BJ (cell line): Measurements from ENCODE around the gene SCFD2. TPM values are rescaled to one million over a fixed set of nuclear protein-coding genes. Genes with fewer than 3 reads are reported as not detected.
"Not testable (repeated sequence)": the region's sequence is repeated elsewhere in the genome, so short reads cannot be mapped to it uniquely, and the experiment has no call there.

Source experiments
- CTCF ChIA-PET: fragments of 350-600 bp; formaldehyde crosslinking; extraction: SDS; loops from one replicate; lab custom pipeline; 2021; ENCODE audit warnings: antibody characterized with exemption, inconsistent platforms; lab: Yijun Ruan, JAX
- POLR2A ChIA-PET: fragments of 300-600 bp; sonication (Branson Sonifier 250); formaldehyde crosslinking; extraction: SDS; loops from one replicate; lab custom pipeline; 2021; ENCODE audit warnings: antibody characterized with exemption; lab: Charles Lee
- DNase-seq: peaks from one replicate; pipeline ENCODE4 v3.0.0-alpha.2; 2011; ENCODE audit warnings: low read depth
- H3K27me3 ChIP-seq: 2 replicates; pipeline ENCODE4 v1.6.0; 2011; ENCODE audit warnings: low read length; ENCODE audit not compliant: control insufficient read depth, insufficient read depth
- H3K36me3 ChIP-seq: 2 replicates; pipeline ENCODE4 v1.5.1; 2011; ENCODE audit warnings: low read length; ENCODE audit not compliant: control insufficient read depth, insufficient read depth
- H3K4me3 ChIP-seq: 2 replicates; pipeline ENCODE4 v1.5.1; 2011; ENCODE audit warnings: low read depth, mild to moderate bottlenecking, control low read depth, low read length
- polyA plus RNA-seq: library from polyadenylated mRNA; depleted of rRNA; stranded (reverse); fragments of >200 nt; gene quantifications from 2 replicates; pipeline ENCODE4 v1.2.3, GENCODE V29; 2011
- TF ChIP-seq, protein P1 (sequence below): IDR thresholded peaks from 2 replicates; pipeline ENCODE4 v1.5.1; 2011; ENCODE audit warnings: low read depth, mild to moderate bottlenecking, control low read depth, inconsistent platforms, low read length, moderate library complexity; ENCODE audit not compliant: insufficient read depth

Gene SCFD2
- polyA plus RNA-seq, 1 experiment = 17.4 TPM

DNA sequence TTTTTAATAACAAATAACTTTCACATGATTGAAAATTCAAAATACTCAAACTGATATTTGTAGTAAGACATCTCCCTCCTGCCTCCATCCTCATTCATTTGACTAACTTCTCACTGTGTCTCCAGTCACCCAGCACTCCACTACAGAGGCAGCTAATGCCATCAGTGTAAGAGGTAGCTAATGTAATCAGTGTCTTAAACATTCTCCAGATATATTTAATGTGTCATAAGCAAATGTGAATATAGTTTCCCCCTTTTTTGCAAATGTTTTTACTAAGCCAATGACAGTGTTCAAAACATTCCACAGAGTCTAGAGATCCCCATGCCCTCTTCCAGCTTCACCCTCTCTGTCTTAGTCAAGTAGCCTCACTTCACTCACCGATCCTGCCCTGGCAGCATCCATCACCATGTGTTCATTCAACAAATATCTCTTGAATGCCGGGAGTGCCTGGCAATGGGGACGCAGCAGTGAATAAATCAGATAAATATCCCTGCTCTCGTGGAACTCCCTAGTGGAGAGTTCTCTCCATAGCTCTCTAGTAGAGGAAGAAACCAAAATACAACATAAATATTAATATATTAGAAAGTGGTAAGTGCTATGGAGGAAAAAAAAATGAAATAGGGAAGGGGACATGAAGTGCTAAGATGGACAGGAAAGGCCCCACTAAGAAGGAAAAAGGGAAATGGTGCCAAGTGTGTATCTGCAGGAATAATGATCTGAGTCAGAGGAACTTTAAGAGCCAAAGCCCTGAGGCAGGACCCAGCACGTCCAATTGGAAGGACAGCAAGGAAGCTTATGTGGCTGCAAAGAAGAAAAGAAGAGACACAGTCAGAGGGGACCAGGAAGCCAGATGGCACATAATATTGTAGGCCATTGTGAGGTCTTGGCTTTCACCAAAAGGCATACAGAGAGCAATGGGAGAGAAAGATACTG is 18.7 kb downstream of the SCFD2 start:
- Histone ChIP-seq H3K36me3 (no peaks in the 10 kb centered on the region), H3K27me3 (no peaks in the 10 kb centered on the region), H3K4me3 (no peak overlapping the region)
- peak; percentile 34 for DNase-seq
- ChIA-PET POLR2A (no interaction called here), CTCF (interaction anchor here (0.7 to 1.8 kb wide), 3 partner anchors 8 to 13 kb away, joined by 3 to 5 read pairs (median 3); no protein-coding TSS in a partner anchor)
- TF ChIP-seq, protein P1, sequence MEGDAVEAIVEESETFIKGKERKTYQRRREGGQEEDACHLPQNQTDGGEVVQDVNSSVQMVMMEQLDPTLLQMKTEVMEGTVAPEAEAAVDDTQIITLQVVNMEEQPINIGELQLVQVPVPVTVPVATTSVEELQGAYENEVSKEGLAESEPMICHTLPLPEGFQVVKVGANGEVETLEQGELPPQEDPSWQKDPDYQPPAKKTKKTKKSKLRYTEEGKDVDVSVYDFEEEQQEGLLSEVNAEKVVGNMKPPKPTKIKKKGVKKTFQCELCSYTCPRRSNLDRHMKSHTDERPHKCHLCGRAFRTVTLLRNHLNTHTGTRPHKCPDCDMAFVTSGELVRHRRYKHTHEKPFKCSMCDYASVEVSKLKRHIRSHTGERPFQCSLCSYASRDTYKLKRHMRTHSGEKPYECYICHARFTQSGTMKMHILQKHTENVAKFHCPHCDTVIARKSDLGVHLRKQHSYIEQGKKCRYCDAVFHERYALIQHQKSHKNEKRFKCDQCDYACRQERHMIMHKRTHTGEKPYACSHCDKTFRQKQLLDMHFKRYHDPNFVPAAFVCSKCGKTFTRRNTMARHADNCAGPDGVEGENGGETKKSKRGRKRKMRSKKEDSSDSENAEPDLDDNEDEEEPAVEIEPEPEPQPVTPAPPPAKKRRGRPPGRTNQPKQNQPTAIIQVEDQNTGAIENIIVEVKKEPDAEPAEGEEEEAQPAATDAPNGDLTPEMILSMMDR = peak; percentile 9; the same call in 1 of the 2 replicates

DNA sequence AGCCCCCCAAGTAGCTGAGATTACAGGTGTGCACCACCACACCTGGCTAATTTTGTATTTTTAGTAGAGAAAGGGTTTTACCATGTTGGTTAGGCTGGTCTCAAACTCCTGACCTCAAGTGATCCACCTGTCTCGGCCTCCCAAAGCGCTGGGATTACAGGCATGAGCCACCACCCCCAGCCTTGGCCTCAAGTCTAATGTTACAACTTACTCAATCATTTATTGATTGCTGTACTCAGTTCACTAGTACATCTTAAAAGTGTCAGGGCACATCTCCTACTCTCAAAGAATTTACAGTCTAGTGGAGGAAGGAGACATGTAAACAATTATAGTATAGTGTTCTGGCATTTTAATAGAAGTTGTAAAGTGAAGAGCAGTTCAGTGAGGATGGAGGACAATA is 19.5 kb downstream of the SCFD2 start:
- POLR2A ChIA-PET, DNase-seq, H3K27me3 ChIP-seq, H3K36me3 ChIP-seq, H3K4me3 ChIP-seq: not testable (repeated sequence)
- CTCF ChIA-PET = interaction anchor here (1.8 kb wide), 1 partner anchor 10 kb away, joined by 5 read pairs; no protein-coding TSS in a partner anchor

DNA sequence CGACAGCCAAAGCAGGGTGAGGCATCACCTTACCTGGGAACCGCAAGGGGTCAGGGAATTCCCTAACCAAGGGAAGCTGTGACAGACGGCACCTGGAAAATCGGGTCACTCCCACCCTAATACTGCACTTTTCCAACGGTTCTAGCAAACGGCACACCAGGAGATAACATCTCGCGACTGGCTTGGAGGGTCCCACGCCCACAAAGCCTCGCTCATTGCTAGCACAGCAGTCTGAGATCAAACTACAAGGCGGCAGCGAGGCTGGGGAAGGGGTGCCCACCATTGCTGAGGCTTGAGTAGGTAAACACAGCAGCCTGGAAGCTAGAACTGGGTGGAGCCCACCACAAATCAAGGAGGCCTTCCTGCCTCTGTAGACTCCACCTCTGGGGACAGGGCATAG is 25.7 kb downstream of the SCFD2 start:
- CTCF ChIA-PET = interaction anchor here (1.4 kb wide), 1 partner anchor 892 kb away, joined by 4 read pairs; no protein-coding TSS in a partner anchor
- POLR2A ChIA-PET, H3K4me3 ChIP-seq, DNase-seq, H3K36me3 ChIP-seq, H3K27me3 ChIP-seq: not testable (repeated sequence)

DNA sequence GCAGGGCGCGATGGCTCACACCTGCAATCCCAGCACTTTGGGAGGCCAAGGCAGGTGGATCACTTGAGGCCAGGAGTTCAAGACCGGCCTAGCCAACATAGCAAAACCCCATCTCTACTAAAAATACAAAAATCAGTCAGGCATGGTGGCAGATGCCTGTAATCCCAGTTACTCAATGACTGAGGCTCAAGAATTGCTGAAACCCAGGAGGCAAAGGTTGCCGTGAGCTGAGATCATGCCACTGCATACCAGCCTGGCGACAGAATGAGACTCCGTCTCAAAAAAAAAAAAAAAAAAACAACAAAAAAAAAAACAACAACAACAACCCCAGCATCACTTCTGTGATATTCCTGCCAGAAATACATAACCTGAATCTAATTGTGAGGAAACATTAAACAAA is 30.9 kb downstream of the SCFD2 start:
- H3K27me3 ChIP-seq, H3K36me3 ChIP-seq, POLR2A ChIA-PET, H3K4me3 ChIP-seq, CTCF ChIA-PET, DNase-seq: not testable (repeated sequence)

DNA sequence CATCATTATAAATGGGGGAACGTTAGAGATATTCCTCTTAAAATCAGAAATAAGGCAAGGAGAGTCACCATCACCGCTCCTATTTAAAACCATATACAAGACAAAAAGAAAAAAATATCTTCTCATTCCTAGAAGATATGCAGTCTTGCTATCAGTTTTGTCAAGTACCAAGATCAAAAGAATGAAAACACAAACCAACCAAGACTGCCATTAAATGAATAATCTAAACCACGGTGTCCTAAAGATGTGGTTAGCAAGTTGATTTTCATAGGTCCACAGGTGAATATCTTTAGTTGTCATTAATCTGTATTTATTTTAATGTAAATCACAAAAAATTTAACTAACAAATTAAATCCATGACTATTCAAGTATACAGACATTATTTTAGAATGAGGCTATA is 39.3 kb downstream of the SCFD2 start:
- DNase-seq = no peak
- no peak overlapping the region for H3K4me3 ChIP-seq
- ChIA-PET POLR2A (no interaction called here), CTCF (no interaction called here)
- H3K36me3 ChIP-seq = no peaks in the 10 kb centered on the region
- TF ChIP-seq, protein P1 = no peak
- no peaks in the 10 kb centered on the region for H3K27me3 ChIP-seq

DNA sequence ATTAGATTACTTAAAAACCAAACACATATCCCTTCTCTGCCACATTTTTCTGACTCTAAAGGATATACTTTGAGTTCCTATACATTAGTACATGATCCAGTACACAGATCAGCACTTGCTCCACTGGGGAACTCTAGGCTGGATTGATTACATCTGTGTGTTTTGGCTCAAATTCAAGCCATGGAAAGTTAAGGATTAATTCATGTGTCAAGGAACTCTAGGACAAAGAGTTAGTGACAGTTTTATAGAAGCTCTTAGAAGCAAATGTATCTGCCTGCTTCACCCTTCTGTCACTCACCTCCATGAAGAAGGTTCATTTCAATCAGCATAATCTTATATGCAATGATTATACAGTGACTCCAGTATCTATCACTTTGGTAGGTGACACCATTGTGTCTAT is 43.2 kb downstream of the SCFD2 start:
- CTCF ChIA-PET = interaction anchor here (0.8 to 1.0 kb wide), 2 partner anchors 16 to 911 kb away, joined by 3 read pairs; no protein-coding TSS in a partner anchor
- no peak for DNase-seq
- TF ChIP-seq, protein P1 = no peak
- POLR2A ChIA-PET = interaction anchor here (0.6 kb wide), 1 partner anchor 13 kb away, joined by 3 read pairs; no protein-coding TSS in a partner anchor
- no peaks in the 10 kb centered on the region for H3K36me3 ChIP-seq
- no peak overlapping the region for H3K4me3 ChIP-seq
- H3K27me3 ChIP-seq = no peaks in the 10 kb centered on the region
